GM12801 (cell line): ENCODE results near the gene LRRC63.

Source experiments
- TF ChIP-seq, protein P1 (sequence below): IDR thresholded peaks from one replicate; pipeline ENCODE4 v1.5.1; 2011; ENCODE audit warnings: control low read depth; ENCODE audit not compliant: insufficient read length; ENCODE audit errors: extremely low read depth

Gene LRRC63

DNA sequence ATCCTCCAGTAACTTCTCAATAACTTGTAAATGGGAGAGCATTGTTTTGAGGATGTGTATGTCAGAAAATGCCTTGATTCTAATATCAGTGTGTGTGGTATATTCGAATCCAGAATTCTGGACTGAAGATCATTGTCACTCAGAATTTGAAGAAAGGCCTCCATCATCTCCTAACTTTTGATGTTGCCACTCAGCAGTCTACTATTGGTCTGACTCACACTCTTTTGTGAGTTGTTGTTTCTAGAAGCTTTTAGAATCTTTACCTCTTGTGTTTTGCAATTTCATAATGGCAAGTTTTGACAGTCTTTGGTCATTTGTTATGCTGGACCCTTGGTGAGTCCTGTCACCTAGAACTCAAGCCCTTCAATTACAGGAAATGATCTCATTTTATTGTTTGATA, 98.3 kb downstream of the LRRC63 start:
- TF ChIP-seq, protein P1, sequence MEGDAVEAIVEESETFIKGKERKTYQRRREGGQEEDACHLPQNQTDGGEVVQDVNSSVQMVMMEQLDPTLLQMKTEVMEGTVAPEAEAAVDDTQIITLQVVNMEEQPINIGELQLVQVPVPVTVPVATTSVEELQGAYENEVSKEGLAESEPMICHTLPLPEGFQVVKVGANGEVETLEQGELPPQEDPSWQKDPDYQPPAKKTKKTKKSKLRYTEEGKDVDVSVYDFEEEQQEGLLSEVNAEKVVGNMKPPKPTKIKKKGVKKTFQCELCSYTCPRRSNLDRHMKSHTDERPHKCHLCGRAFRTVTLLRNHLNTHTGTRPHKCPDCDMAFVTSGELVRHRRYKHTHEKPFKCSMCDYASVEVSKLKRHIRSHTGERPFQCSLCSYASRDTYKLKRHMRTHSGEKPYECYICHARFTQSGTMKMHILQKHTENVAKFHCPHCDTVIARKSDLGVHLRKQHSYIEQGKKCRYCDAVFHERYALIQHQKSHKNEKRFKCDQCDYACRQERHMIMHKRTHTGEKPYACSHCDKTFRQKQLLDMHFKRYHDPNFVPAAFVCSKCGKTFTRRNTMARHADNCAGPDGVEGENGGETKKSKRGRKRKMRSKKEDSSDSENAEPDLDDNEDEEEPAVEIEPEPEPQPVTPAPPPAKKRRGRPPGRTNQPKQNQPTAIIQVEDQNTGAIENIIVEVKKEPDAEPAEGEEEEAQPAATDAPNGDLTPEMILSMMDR = no peak

GRCh38 chr13:46311217-46311616, 99.5 kb downstream of the LRRC63 start:
- TF ChIP-seq, protein P1 = no peak

DNA sequence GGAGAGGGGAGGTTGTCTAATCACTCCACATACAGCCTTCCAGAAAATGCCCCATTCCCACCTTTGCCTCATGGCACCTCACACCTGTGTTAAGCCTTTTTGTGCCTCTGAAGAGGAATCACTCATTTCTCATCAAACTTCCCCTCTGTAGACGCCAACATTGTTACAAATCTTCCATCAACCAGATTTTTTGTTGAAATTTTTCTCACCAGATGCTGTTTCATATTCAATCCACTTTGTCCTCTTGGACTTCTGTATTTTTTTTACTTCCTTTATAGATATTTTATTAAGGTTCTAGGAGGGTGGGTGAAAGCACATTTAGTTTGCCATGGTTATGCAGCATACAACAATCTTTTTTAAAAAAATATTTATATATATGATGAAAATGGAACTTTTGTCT, 101.3 kb downstream of the LRRC63 start:
- TF ChIP-seq, protein P1 = no peak

- TF ChIP-seq, protein P1 = no peak
These were observed 101.9 kb downstream of the LRRC63 start for GRCh38 chr13:46313432-46314257.

- TF ChIP-seq, protein P1 = no peak
These were observed 102.9 kb downstream of the LRRC63 start for GRCh38 chr13:46314587-46314986.

DNA sequence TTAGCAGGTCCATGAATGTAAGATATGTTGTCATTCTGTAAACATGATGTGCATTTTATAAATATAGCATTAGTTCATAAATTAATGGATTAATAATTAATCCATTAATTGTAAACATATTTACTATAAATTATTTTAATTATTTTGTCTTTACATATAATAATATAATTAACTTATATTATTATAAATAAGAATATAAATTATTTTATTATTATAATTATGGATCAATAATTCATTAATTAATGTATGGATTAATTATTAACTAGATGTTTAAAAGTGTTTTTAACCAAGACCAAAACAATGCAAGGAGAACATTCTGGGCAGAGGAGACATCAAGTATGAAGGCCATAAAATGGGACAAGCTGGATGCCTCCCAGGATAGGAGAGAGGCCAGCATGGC, 103.3 kb downstream of the LRRC63 start:
- TF ChIP-seq, protein P1 = no peak

DNA sequence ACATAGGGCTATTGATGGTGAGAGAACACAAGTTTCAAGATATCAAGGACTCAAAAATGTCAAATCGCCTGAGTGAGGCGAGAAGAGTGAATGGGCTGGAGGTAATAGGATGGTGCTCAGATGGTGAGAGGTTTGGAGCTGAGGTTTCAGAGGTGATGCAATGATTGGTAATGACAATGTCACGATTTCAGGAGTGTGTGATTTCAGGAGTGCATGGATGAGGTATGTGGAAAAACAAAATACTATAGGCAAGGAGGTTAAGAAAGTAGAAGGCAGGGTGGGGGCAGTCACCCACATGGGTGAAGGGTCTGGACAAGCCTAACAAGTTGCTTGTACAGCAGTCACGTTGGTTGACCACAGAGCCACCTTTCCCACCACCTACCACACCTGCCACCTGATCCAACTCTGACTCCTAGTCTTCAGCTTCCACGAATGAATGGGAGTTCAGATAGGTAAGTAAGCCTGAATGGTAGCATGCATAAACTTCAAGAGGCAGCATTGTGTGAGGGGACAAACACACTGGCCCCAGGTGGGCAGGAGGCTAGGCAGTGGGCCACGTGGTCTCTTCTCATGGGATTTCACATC, 103.9 kb downstream of the LRRC63 start:
- TF ChIP-seq, protein P1 = no peak
